ENCODE results near the gene SERTM1.

DNA sequence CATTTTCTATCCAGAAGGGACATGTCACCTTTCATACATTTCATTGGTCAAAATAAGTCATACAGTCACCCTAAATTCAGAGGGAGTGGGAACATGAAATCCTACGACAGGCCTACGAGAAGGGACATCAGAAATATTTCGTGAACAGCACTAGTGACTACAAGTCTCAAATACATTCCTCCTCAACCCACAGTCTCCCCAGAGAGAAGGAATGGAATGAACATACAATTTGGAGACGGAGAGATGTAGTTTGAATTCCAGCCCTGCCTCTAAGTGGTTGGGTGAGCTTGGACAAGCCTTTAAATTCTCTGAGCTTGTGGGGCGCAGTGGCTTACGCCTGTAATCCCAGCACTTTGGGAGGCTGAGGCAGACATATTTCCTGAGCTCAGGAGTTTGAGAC lies 9.9 kb downstream of the SERTM1 start:
- TF ChIP-seq, protein P1, sequence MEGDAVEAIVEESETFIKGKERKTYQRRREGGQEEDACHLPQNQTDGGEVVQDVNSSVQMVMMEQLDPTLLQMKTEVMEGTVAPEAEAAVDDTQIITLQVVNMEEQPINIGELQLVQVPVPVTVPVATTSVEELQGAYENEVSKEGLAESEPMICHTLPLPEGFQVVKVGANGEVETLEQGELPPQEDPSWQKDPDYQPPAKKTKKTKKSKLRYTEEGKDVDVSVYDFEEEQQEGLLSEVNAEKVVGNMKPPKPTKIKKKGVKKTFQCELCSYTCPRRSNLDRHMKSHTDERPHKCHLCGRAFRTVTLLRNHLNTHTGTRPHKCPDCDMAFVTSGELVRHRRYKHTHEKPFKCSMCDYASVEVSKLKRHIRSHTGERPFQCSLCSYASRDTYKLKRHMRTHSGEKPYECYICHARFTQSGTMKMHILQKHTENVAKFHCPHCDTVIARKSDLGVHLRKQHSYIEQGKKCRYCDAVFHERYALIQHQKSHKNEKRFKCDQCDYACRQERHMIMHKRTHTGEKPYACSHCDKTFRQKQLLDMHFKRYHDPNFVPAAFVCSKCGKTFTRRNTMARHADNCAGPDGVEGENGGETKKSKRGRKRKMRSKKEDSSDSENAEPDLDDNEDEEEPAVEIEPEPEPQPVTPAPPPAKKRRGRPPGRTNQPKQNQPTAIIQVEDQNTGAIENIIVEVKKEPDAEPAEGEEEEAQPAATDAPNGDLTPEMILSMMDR (IDR thresholded peaks at IDR 0.05; ENCODE audit: poor library complexity) = no peak
- TF ChIP-seq EZH2 (IDR thresholded peaks at IDR 0.05; ENCODE audit: borderline replicate concordance) = no peak
